Measurements from ENCODE around the gene TMEM25.

The TMEM25 gene

DNA sequence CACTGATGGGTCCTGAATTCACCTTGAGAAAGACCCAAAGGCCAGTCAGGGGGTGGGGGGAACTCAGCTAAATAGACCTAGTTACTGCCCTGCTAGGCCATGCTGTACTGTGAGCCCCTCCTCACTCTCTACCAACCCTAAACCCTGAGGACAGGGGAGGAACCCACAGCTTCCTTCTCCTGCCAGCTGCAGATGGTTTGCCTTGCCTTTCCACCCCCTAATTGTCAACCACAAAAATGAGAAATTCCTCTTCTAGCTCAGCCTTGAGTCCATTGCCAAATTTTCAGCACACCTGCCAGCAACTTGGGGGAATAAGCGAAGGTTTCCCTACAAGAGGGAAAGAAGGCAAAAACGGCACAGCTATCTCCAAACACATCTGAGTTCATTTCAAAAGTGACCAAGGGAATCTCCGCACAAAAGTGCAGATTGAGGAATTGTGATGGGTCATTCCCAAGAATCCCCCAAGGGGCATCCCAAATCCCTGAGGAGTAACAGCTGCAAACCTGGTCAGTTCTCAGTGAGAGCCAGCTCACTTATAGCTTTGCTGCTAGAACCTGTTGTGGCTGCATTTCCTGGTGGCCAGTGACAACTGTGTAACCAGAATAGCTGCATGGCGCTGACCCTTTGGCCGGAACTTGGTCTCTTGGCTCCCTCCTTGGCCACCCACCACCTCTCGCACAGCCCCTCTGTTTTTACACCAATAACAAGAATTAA lies 6.1 kb upstream of the TMEM25 start:
- DNase-seq (ENCODE audit: insufficient read length, low spot score) (no peak), FAIRE-seq (no peak)
- TF ChIP-seq POLR2A (IDR thresholded peaks at IDR 0.05; ENCODE audit: low read depth, low read length): no peak

DNA sequence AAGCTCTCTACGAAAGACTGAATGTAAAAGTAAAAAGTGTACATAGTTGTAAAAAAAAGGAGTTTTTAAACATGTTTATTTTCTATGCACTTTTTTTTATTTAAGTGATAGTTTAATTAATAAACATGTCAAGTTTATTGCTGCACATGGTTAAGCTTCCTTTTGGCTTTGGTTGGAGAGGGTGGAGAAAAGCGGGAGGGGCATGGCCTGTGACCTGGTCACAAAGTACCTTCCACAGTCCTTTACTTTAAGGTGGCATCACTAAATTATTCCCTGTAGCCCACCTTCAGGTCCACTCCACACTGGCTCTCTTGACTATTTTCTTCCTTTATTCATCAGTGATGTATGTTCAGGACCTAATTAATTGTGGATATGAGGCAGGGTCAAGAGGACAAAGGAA lies 4.3 kb upstream of the TMEM25 start:
- no peak for TF ChIP-seq POLR2A (IDR thresholded peaks at IDR 0.05; ENCODE audit: low read depth, low read length)
- FAIRE-seq (no peak), DNase-seq (ENCODE audit: insufficient read length, low spot score) (no peak)

DNA sequence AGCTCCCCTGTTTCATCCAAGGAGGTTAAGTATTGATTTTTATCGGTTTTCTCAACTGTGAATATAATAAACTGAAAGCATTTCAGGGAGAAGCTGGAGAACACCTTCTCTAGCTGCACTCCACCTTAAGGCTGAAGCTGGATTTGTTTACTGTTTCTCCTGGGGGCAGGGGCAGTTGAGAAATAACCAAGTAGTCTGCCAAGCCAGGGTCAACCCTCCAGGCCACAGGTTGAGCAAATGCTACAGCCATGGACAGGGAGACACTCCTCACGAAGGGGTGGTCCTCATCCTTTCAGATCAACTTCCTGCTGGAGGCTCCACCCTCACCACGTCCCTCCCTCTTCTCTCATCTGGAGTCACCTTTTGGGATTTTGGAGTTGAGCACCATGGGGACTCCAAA lies 3.9 kb upstream of the TMEM25 start, which contains the start of gene TTC36:
TSS of gene TTC36 (plus strand) at position 366 of the 400 bp plus-strand sequence. CDS start at position 387, 21 bp downstream.
- DNase-seq (ENCODE audit: insufficient read length, low spot score) (no peak), FAIRE-seq (no peak)
- no peak for TF ChIP-seq POLR2A (IDR thresholded peaks at IDR 0.05; ENCODE audit: low read depth, low read length)

DNA sequence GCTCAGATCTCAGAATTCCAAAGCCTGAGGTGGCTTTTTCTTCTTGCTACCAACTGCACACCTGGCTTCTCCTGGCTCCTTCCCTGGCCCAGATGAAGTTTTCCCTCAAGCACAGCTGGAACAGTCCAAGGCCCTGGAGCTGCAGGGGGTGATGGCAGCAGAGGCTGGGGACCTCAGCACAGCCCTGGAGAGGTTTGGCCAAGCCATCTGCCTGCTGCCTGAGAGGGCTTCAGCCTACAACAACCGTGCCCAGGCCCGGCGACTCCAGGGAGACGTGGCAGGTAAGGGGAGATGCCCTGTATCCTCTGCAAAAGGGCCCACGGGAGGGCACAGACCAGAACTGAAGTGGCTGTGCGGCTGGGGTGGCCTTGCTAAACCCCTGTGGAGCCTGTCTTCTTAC lies 2.5 kb upstream of the TMEM25 start:
- FAIRE-seq (no peak), DNase-seq (ENCODE audit: insufficient read length, low spot score) (no peak)
- no peak for TF ChIP-seq POLR2A (IDR thresholded peaks at IDR 0.05; ENCODE audit: low read depth, low read length)

DNA sequence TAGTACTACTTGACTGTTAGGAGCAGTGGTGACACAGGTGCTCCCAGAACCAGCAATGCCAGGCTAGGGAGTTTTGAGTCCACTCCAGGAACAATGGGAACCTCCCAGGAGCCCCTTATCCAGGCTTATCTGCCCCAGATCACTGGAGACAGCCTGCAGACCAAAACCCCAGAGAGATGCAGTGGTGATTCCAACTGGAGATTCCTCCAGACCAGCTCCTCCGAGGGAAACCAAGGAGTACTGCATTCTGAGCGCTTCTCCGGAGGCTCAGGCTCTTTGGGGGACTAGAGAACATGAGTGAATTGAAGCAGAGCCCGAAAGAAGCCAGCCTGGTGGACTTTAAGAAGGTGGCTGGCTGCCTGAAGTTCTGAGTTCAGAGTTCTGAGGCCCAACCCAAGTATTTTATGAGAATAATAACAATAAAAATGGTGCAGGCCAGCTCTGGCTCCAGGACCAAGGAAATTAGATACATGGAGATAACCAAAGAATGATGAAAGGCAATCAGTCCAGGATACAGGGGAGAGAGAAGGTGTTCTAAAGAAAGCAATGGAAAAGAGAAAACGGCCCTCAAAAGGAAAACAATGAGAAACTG lies 1.3 kb upstream of the TMEM25 start:
- no peak for FAIRE-seq
- TF ChIP-seq POLR2A (IDR thresholded peaks at IDR 0.05; ENCODE audit: low read depth, low read length): no peak
- DNase-seq (ENCODE audit: insufficient read length, low spot score): no peak

DNA sequence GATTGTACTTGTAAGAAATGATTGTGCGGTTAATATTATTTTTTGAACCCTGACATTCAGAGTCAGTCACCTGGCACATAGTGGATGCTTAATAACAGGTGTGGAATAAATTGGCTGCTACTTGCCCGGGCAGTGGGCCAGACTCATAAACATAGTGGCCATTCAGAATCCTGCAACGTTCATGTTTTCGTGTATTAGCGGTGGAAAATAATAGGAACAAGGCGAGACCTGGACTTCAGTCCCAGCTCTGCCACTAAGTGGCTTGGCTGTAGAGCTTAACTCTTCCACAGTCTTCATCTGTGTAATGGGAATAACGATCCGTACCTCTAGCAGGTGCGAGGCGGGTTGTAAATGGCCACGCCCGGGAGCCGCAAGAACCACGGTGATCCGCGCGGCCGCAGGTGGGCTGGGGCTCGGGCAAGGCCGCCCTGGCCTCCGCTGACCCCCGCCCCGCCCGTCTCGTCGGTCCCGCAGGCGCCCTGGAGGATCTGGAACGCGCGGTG lies 761 bp upstream of the TMEM25 start:
- FAIRE-seq (no peak), DNase-seq (ENCODE audit: insufficient read length, low spot score) (no peak)
- TF ChIP-seq POLR2A (IDR thresholded peaks at IDR 0.05; ENCODE audit: low read depth, low read length): no peak

DNA sequence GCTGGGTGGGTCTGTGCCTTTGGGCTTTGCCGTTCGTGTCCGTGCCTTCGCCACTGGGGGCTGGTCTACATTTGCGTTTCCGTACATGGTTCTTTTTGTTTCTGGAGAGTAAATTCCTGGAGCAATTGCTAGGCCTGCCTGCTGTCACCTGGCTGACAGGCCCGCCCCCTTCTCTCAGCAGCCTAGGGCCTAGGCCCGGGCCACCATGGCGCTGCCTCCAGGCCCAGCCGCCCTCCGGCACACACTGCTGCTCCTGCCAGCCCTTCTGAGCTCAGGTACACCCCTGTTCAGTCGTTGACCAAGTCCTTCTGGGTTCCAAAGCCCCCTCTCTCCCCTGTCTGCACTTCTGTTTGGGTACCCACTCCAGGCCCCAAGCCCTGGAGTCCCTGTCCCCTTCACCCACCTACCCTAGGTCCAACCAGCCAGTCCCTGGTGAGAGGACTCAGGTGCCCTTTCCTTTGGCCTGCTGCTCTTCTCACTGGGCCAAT lies 649 bp downstream of the TMEM25 start:
- FAIRE-seq: no peak
- TF ChIP-seq POLR2A (IDR thresholded peaks at IDR 0.05; ENCODE audit: low read depth, low read length): no peak
- no peak for DNase-seq (ENCODE audit: insufficient read length, low spot score)

DNA sequence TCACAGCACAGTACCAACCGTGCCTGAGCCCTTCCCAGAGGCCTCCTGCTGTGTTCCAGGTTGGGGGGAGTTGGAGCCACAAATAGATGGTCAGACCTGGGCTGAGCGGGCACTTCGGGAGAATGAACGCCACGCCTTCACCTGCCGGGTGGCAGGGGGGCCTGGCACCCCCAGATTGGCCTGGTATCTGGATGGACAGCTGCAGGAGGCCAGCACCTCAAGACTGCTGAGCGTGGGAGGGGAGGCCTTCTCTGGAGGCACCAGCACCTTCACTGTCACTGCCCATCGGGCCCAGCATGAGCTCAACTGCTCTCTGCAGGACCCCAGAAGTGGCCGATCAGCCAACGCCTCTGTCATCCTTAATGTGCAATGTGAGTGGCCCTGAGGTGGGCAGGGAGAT lies 1.1 kb downstream of the TMEM25 start:
- FAIRE-seq (no peak), DNase-seq (ENCODE audit: insufficient read length, low spot score) (no peak)
- no peak for TF ChIP-seq POLR2A (IDR thresholded peaks at IDR 0.05; ENCODE audit: low read depth, low read length)

DNA sequence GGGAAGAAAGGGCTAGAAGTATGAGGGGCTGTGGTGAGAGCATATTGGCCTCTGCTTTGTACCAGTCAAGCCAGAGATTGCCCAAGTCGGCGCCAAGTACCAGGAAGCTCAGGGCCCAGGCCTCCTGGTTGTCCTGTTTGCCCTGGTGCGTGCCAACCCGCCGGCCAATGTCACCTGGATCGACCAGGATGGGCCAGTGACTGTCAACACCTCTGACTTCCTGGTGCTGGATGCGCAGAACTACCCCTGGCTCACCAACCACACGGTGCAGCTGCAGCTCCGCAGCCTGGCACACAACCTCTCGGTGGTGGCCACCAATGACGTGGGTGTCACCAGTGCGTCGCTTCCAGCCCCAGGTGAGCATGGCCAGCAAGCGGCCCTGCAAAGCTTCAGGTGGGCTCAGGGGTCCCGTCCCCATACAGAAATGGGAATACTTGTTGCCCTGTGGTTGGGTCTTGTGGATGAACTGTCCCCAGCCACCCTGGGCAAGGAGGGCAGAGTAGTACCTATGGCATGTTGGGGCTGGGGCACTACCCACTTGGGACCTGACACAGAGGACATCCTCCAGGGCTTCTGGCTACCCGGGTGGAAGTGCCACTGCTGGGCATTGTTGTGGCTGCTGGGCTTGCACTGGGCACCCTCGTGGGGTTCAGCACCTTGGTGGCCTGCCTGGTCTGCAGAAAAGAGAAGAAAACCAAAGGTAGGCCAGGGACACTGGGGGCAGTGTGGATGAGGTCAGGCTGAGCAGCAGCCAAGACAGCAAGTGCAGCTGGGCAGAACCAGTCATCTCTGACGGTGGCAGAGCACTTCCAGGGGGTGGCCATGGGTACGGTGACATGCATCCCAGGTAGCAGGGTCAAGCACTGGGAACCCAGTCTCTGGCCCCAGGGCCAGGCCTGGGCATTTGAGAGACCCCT lies 2.1 kb downstream of the TMEM25 start:
- TF ChIP-seq POLR2A (IDR thresholded peaks at IDR 0.05; ENCODE audit: low read depth, low read length): no peak
- DNase-seq (ENCODE audit: insufficient read length, low spot score) (no peak), FAIRE-seq (no peak)

DNA sequence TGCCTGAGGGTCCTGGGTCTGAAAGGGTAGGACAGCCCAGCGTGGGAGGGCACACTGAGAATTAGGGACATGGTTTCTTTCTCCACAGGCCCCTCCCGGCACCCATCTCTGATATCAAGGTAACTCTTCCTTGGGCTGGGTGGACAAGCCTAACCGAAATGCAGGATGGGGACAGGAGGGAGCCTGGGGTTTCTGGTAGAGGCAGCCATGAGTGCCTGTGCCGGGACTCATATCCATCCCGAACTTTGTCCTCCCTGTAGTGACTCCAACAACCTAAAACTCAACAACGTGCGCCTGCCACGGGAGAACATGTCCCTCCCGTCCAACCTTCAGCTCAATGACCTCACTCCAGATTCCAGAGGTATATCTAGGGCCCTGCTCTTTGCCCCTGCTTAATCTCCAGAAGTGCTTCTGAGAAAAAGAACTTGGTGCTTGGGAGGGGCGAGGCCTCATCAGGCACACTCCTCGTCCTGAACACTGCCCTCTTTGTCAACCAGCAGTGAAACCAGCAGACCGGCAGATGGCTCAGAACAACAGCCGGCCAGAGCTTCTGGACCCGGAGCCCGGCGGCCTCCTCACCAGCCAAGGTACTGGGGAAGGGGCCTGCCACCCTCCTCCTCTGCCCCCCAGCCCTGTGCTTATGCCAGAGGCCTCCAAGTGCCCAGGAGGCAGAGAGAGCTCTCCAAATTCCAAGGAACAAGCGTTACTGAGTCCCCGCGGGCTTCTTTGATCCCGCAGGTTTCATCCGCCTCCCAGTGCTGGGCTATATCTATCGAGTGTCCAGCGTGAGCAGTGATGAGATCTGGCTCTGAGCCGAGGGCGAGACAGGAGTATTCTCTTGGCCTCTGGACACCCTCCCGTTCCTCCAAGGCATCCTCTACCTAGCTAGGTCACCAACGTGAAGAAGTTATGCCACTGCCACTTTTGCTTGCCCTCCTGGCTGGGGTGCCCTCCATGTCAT lies 3.1 kb downstream of the TMEM25 start:
- no peak for FAIRE-seq
- no peak for TF ChIP-seq POLR2A (IDR thresholded peaks at IDR 0.05; ENCODE audit: low read depth, low read length)
- DNase-seq (ENCODE audit: insufficient read length, low spot score): no peak

DNA sequence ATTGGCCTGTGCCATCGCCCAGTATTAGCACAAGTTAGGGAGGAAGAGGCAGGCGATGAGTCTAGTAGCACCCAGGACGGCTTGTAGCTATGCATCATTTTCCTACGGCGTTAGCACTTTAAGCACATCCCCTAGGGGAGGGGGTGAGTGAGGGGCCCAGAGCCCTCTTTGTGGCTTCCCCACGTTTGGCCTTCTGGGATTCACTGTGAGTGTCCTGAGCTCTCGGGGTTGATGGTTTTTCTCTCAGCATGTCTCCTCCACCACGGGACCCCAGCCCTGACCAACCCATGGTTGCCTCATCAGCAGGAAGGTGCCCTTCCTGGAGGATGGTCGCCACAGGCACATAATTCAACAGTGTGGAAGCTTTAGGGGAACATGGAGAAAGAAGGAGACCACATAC lies 4.3 kb downstream of the TMEM25 start:
- DNase-seq (ENCODE audit: insufficient read length, low spot score) (no peak), FAIRE-seq (no peak)

DNA sequence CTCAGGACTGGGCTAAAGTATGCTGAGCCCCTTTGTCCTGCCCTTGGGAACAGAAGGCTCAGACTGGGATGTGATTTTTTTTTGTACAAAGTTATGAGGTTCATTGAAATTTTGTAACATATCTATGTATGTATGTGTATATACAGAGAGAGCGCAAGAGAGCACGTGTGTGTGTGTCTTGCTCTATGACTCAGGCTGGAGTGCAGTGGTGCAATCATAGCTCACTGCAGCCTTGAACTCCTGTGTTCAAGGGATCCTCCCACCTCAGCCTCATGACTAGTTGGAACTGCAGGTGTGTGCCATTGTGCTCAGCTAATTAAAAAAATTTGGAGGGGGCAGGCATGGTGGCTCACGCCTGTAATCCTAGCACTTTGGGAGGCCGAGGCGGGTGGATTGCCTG lies 5.7 kb downstream of the TMEM25 start:
- no peak for DNase-seq (ENCODE audit: insufficient read length, low spot score)
- no peak for TF ChIP-seq POLR2A (IDR thresholded peaks at IDR 0.05; ENCODE audit: low read depth, low read length)
- FAIRE-seq: no peak

More for the DNA sequence above, 4.3 kb downstream of the TMEM25 start:
- no peak for TF ChIP-seq POLR2A (IDR thresholded peaks at IDR 0.05; ENCODE audit: low read depth, low read length)

DNA sequence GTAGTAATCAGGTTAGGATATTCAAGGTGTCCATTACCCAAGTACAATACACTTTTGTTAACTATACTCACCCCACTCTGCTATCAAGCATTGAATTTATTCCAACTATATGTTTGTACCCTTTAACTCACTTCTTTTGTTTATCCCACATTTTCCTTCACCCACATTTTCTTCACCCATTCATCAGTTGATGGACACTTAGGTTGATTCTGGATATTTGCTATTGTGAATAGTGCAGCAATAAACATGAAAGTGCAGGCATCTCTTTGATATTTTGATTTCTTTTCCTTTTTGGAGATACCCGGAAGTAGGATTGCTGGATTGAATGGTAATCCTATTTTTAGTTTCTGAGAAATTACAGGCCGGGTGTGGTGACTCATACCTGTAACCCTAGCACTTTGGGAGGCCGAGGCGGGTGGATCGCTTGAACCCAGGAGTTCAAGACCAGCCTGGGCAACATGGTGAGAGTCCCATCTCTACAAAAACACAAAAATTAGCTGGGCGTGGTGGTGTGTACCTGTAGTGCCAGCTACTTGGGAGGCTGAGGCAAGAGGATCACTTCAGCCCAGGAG lies 6.5 kb downstream of the TMEM25 start:
- DNase-seq (ENCODE audit: insufficient read length, low spot score): no peak
- no peak for FAIRE-seq
- no peak for TF ChIP-seq POLR2A (IDR thresholded peaks at IDR 0.05; ENCODE audit: low read depth, low read length)

Data from H54 (cell line).